PFSK-1 (cell line): ENCODE results near the gene LIPC.

Experiments used
- FOXP2 ChIP-seq: optimal IDR thresholded peaks from 2 replicates; pipeline ENCODE3; 2011; ENCODE audit warnings: borderline replicate concordance, control low read depth, inconsistent platforms; ENCODE audit not compliant: insufficient read depth; ENCODE audit errors: extremely low read length, extremely low read depth
- POLR2AphosphoS5 ChIP-seq: IDR thresholded peaks from 2 replicates; pipeline ENCODE4 v1.6.1; 2012; ENCODE audit warnings: low read depth, mild to moderate bottlenecking, control low read depth, low read length, moderate library complexity
- REST ChIP-seq, 2 experiments: IDR thresholded peaks; 2 replicates each; pipeline versions ENCODE4 v1.6.1 to v1.8.0; 2011 to 2012; ENCODE audit warnings: low read depth in 2 of 2, low read length in 2 of 2, control low read depth in 1 of 2, inconsistent platforms in 1 of 2, mild to moderate bottlenecking in 1 of 2, moderate library complexity in 1 of 2; ENCODE audit not compliant: insufficient read depth in 1 of 2
- SIN3A ChIP-seq: IDR thresholded peaks from 2 replicates; pipeline ENCODE4 v1.6.1; 2012; ENCODE audit warnings: mild to moderate bottlenecking, low read length, moderate library complexity, borderline replicate concordance; ENCODE audit not compliant: insufficient read depth
- TAF1 ChIP-seq: IDR thresholded peaks from 2 replicates; pipeline ENCODE4 v1.6.1; 2012; ENCODE audit warnings: low read length, control low read depth, borderline replicate concordance; ENCODE audit not compliant: insufficient read depth

LIPC gene

GRCh38 chr15:58442122-58442521 lies 10.3 kb downstream of the LIPC start:
- TF ChIP-seq TAF1: no peak
- TF ChIP-seq SIN3A: no peak
- TF ChIP-seq FOXP2: no peak
- TF ChIP-seq REST (IDR thresholded peaks at IDR 0.05; ENCODE audit: insufficient read depth in 1 of 2, low read depth in 2 of 2, low read length in 2 of 2): no peak
- no peak for TF ChIP-seq POLR2AphosphoS5

- TF ChIP-seq POLR2AphosphoS5: no peak
- no peak for TF ChIP-seq REST (IDR thresholded peaks at IDR 0.05; ENCODE audit: insufficient read depth in 1 of 2, low read depth in 2 of 2, low read length in 2 of 2)
Observed at GRCh38 chr15:58443308-58443707, 11.5 kb downstream of the LIPC start.

- TF ChIP-seq TAF1 (no peak), POLR2AphosphoS5 (no peak), REST (IDR thresholded peaks at IDR 0.05; ENCODE audit: insufficient read depth in 1 of 2, low read depth in 2 of 2, low read length in 2 of 2) (no peak), SIN3A (no peak), FOXP2 (no peak)
Observed at GRCh38 chr15:58444056-58444455, 12.3 kb downstream of the LIPC start.

GRCh38 chr15:58444658-58445332 lies 13.0 kb downstream of the LIPC start:
- TF ChIP-seq POLR2AphosphoS5 (no peak), REST (IDR thresholded peaks at IDR 0.05; ENCODE audit: insufficient read depth in 1 of 2, low read depth in 2 of 2, low read length in 2 of 2) (no peak), SIN3A (no peak), TAF1 (no peak), FOXP2 (no peak)

GRCh38 chr15:58445865-58446264 lies 14.1 kb downstream of the LIPC start:
- TF ChIP-seq FOXP2: no peak
- no peak for TF ChIP-seq POLR2AphosphoS5
- no peak for TF ChIP-seq TAF1
- TF ChIP-seq SIN3A: no peak
- TF ChIP-seq REST (IDR thresholded peaks at IDR 0.05; ENCODE audit: insufficient read depth in 1 of 2, low read depth in 2 of 2, low read length in 2 of 2): no peak
